Cardiac septum (tissue), 1 donor: Measurements from ENCODE around the gene FLVCR1. TPM values are rescaled to one million over a fixed set of nuclear protein-coding genes. Genes with fewer than 3 reads are reported as not detected.
"Not testable (repeated sequence)": the region's sequence is repeated elsewhere in the genome, so short reads cannot be mapped to it uniquely, and the experiment has no call there.

Experiments used
- DNase-seq: peaks from one replicate; pipeline ENCODE4 v3.0.0-alpha.2; 2020; ENCODE audit warnings: low spot score
- intact Hi-C: fragments of 100-400 bp; cut with DNase I; formaldehyde crosslinking; loops from one replicate; pipeline ENCODE4 v1.14.0; 2022
- total RNA-seq: library from RNA; stranded (reverse); fragmentation: NEBNext Ultra II Directional; extraction: Animal tissue kit (Norgen Biotek cat#: 25700); gene quantifications from one replicate; pipeline ENCODE4 v1.2.1, GENCODE V29; 2021
- donor health status: DM: no; HTN: no; CAD: no.

Gene FLVCR1
- total RNA-seq, 1 donor from 2014 or later = 1.7 TPM

GRCh38 chr1:212858461-212859265, 588 bp downstream of the FLVCR1 start:
- DNase-seq = peak; percentile 78
- intact Hi-C loops = loop anchor here (5.0 kb wide), 1 partner anchor 66 kb away; the partner anchor contains the start of genes NSL1 and TATDN3

DNA sequence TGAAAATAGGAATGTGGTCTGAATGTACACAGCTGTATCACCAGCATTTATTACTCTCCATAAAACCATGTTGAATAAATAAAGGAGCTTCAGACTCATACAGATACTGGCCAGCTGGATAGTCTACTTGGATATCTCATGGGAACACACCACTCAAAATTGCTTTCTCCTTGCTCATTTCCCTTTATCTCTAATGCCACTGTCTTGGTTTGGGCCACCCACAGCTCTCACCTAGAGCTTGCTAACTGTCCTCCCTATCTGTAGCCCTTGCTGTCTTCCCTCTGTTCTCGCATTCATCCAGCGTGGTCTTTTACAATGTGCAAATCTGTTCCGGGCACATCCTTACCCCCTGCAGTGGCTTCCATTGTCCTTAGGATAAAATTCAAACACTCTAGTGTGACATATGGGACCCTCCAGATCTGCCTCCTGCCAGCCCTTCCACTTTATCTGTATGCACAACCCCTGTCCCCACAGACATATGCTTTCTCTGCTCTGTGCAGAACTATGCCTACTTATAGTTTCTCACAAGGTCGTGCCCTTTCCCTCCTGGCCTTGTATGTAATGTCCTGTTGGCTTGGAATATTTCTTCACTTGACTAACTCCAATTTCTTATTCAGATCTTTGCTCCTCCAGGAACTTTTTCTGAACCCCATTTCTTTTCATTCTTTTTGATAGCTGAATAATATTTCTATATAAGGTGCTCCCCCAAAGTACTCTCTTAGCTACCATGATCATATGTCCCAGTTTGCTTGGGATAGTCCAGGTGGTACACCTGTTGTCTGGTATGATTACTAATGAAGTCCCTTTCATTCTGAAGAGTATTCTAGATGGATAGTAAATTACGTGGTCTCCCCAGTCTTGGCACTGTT, 2.9 kb downstream of the FLVCR1 start:
- DNase-seq = no peak
- intact Hi-C loops = no loop called here

GRCh38 chr1:212862111-212862690, 4.1 kb downstream of the FLVCR1 start:
- intact Hi-C loops = no loop called here

DNA sequence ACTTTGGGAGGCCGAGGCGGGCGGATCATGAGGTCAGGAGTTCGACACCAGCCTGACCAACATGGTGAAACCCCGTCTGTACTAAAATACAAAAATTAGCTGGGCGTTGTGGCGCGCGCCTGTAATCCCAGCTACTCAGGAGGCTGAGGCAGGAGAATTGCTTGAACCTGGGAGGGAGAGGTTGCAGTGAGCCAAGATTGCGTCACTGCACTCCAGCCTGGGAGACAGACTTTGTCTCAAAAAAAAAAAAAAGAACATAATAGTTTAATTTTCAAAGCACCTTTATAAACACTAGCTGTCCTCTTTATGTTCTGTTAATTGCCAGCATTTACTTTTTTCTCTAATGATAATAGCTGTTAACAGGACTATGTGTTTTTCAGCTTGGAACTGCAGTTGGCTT, 5.3 kb downstream of the FLVCR1 start:
- DNase-seq, intact Hi-C loops: not testable (repeated sequence)

More at GRCh38 chr1:212862111-212862690, 4.1 kb downstream of the FLVCR1 start:
- no peak for DNase-seq

DNA sequence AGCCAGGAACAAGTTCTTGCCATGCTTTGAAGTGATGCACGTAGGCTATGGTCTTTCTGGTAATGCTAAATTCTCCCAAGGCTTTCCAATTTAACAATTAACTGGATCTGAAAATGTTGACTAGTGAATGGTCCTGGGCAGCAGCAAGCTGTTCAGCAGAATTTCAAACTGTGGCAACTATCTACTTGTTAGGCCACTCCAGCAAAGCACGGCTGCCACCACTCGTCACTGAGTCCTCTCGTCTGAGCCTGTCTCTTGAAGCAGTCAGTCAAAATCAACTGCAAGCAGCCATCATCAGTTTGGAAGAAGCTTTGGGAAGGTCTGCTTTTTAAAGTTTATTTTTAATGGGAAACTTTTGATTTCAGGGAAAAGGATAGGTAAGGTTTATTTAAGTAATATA, 6.1 kb downstream of the FLVCR1 start:
- DNase-seq = no peak
- intact Hi-C loops = no loop called here

DNA sequence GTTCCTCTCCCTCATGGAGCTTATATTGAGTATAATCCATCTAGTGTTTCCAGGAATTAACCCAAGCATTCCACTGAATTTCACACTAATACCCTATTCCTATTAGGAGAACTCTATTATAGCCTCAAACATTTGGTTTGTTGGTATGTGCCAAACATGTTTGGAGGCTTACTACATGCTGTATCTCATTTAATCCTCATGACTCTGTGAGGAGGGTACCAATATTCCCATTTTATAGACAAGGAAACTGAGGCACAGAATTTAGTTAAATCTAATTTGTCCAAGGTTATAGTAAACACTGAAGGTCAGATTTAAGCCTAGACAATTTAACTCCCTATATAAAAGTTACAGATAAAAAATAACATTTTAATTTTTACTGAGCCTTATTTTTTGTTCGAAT, 9.1 kb downstream of the FLVCR1 start:
- intact Hi-C loops = no loop called here
- DNase-seq = no peak

DNA sequence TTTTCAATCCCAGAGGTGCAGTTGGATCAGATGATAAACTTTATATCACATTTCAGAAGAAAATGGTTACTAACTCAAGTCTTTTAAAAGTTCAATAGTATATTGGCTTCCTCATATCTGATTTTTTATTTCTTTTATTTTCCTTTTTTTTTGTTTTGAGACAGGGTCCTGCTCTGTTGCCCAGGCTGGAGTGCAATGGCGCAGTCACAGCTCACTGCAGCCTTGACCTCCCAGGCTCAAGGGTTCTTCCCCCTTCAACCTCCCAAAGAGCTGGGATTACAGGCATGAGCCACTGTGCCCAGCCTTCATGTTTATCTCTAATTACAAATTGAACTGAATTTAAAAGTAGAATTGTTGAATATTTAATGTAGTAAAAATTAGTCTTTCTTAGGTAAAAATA, 13.9 kb downstream of the FLVCR1 start:
- intact Hi-C loops = no loop called here
- DNase-seq = no peak

GRCh38 chr1:212873518-212873917, 15.4 kb downstream of the FLVCR1 start:
- intact Hi-C loops = no loop called here
- no peak for DNase-seq

DNA sequence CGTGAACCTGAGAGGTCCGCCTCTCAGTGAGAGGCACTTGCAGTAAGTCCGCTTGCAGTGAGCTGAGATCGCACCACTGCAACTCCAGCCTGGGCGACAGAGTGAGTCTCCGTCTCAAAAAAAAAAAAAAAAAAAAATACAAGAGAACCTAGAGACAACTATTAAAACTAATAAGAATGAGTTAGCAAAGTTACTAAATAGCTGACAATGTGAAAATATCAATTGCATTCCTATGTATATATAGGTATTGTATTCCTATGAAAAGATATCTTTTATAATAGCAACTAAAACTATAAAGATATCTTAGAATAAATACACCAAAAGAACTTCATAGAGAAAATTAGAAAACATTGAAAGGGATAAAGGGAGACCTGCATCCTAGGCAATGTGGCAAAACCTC, 20.3 kb downstream of the FLVCR1 start:
- no peak for DNase-seq
- intact Hi-C loops = no loop called here

DNA sequence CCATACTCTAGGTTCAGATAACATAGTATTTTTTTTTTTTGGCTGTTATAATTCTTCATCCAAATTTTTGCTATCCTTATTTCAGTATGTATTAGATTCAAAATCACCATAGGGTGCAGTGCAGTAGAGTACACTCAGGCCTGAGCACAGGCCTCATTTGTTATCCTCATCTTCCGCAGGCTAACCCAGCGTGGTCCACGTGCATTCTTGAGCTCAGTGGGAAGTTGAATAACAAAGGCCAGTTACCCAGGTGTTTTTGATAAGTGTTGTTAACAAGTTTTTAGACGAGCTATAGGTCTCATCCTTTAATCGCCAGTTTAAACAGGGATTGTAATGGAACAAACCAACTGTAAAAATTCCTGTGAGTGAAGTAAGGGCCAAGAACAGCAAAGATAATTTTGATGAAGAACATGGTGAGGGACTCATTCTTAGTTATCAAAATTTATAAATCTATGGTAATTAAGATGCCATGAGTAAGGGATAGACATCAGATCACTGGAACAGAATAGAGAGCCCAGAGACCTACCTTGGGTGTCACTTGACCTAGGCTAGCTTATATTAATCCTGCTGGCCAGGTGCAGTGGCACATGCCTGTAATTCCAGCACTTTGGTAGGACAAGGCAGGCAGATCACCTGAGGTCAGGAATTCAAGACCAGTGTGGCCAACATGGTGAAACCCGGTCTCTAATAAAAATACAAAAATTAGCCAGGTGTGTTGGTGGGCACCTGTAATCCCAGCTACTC, 22.0 kb downstream of the FLVCR1 start:
- intact Hi-C loops = no loop called here
- DNase-seq = no peak

GRCh38 chr1:212884592-212884991, 26.5 kb downstream of the FLVCR1 start:
- no peak for DNase-seq
- intact Hi-C loops = no loop called here

DNA sequence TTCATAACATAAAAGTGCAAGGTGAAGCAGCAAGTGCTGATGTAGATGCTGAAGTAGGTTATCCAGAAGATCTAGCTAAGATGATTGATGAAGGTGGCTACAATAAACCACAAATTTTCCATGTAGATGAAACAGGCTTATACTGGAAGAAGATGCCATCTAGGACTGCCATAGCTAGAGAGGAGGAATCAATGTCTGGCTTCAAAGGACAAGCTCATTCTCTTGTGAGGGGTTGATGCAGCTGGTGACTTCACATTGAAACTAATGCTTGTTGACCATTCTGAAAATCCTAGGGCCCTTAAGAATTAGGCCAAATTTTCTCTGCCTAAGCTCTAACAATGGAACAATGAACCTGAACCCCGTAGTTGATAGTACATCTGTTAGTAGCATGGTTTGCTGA, 34.0 kb downstream of the FLVCR1 start:
- intact Hi-C loops = no loop called here

GRCh38 chr1:212899845-212900244, 41.8 kb downstream of the FLVCR1 start:
- no peak for DNase-seq
- intact Hi-C loops = no loop called here

More for the DNA sequence above, 34.0 kb downstream of the FLVCR1 start:
- no peak for DNase-seq

DNA sequence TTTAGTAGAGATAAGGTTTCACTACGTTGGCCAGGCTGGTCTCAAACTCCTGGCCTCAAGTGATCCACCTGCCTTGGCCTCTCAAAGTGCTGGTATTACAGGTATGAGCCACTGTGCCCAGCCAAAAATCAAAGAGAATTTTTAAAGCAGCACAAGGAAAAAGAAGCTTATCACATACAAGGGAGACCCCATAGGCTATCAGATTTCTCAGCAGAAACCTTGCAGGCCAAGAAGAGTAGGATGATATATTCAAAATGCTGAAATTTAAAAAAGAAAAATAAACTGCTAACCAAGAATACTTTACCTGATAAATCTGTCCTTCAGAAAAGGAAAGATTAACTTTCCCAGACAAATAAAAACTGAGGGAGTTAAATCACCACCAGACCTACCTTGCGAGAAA, 43.2 kb downstream of the FLVCR1 start:
- intact Hi-C loops = no loop called here
- DNase-seq = no peak

DNA sequence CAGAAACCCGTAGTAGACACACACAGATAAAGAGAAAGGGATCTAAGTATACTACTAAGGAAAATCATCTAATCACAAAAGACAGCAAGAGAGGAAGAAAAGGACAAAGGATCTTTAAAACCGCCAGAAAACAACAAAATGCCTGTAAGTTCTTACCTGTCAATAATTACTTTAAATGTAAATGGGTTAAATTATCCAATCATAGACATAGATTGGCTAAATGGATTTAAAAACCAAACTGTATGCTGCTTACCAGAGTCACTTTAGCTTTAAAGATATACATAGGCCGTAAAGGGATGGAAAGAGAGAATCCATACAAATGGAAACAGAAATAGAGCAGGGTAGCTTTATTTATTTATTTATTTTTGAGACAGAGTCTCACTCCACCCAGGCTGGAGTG, 44.0 kb downstream of the FLVCR1 start:
- intact Hi-C loops = no loop called here
- no peak for DNase-seq

GRCh38 chr1:212903664-212904063, 45.6 kb downstream of the FLVCR1 start:
- intact Hi-C loops = no loop called here
- no peak for DNase-seq

DNA sequence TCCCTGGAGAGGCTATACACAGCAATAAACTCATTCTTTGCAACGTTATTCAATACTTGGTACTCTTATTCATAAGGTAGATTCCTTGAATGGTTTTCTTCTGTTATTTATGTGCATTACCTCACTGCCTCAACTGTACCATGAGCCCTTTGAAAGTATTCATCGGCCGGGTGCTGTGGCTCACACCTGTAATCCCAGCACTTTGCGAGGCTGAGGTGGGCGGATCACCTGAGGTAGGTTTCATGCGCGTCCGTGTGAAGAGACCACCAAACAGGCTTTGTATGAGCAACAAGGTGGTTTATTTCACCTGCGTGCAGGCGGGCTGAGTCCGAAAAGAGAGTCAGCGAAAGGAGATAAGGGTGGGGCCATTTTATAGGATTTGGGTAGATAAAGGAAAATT, 50.0 kb downstream of the FLVCR1 start:
- DNase-seq, intact Hi-C loops: not testable (repeated sequence)

DNA sequence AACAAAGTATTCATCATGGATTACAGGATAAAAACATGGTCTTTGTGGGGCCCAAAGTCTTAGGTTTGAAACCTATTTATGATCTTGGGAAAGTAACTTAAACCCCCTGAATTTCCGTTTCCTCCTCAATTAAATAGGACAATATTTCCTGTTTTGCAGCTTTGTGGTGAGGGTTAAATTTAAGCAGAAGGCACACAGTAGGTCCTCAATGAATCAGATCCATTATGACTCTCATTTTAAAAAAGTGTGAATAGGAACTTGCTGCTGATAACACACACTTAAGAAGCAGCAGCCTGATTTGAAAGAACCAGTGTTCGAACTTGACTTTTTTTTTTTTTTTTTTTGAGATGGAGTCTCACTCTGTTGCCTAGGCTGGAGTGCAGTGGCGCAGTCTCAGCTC, 50.9 kb downstream of the FLVCR1 start:
- no peak for DNase-seq
- intact Hi-C loops = no loop called here

- intact Hi-C loops = no loop called here
- no peak for DNase-seq
These were observed 51.6 kb downstream of the FLVCR1 start for GRCh38 chr1:212909652-212910063.

- DNase-seq, intact Hi-C loops: not testable (repeated sequence)
These were observed 52.1 kb downstream of the FLVCR1 start for GRCh38 chr1:212910213-212910612.
